Endodermal cell (in vitro differentiated cells): Measurements from ENCODE around the gene SCLY. TPM values are rescaled to one million over a fixed set of nuclear protein-coding genes. Genes with fewer than 3 reads are reported as not detected.

ENCODE experiments used
- DNase-seq: peaks from one replicate; pipeline ENCODE4 v3.0.0-alpha.2; 2017
- H3K27ac ChIP-seq: 2 replicates; pipeline ENCODE4 v1.5.1; 2013; ENCODE audit warnings: mild to moderate bottlenecking, low read depth, low read length, moderate library complexity
- H3K27me3 ChIP-seq: 2 replicates; pipeline ENCODE4 v1.6.1; 2013; ENCODE audit warnings: mild to moderate bottlenecking, low read length, moderate library complexity; ENCODE audit not compliant: insufficient read depth, control insufficient read depth, poor library complexity, severe bottlenecking
- H3K36me3 ChIP-seq: 2 replicates; pipeline ENCODE4 v1.7.0; 2013; ENCODE audit warnings: mild to moderate bottlenecking, low read length, moderate library complexity; ENCODE audit not compliant: control insufficient read depth, insufficient read depth
- H3K4me1 ChIP-seq: one replicate; pipeline ENCODE4 v1.7.0; 2013; ENCODE audit warnings: low read length; ENCODE audit not compliant: control insufficient read depth, insufficient read depth
- H3K4me3 ChIP-seq: 2 replicates; pipeline ENCODE4 v1.5.1; 2013; ENCODE audit warnings: mild to moderate bottlenecking, low read length, moderate library complexity
- H3K9ac ChIP-seq: 2 replicates; pipeline ENCODE4 v1.6.1; 2013; ENCODE audit warnings: mild to moderate bottlenecking, low read length, moderate library complexity; ENCODE audit not compliant: poor library complexity, severe bottlenecking; ENCODE audit errors: extremely low read depth
- H3K9me3 ChIP-seq: 2 replicates; pipeline ENCODE4 v1.6.1; 2013; ENCODE audit warnings: mild to moderate bottlenecking, low read length, moderate library complexity; ENCODE audit not compliant: control insufficient read depth
- H3K27ac Mint-ChIP-seq: 2 replicates; pipeline ENCODE4 v1.8.0; 2020; ENCODE audit warnings: mixed read lengths
- H3K27me3 Mint-ChIP-seq: 2 replicates; pipeline ENCODE4 v1.8.0; 2021; ENCODE audit warnings: mild to moderate bottlenecking, mixed read lengths; ENCODE audit not compliant: insufficient read depth
- H3K36me3 Mint-ChIP-seq: 2 replicates; pipeline ENCODE4 v1.8.0; 2020; ENCODE audit warnings: low read depth, mixed read lengths
- H3K4me1 Mint-ChIP-seq: 2 replicates; pipeline ENCODE4 v1.8.0; 2020; ENCODE audit warnings: mixed read lengths
- H3K4me3 Mint-ChIP-seq: 2 replicates; pipeline ENCODE4 v1.8.0; 2020; ENCODE audit warnings: mild to moderate bottlenecking, moderate library complexity, mixed read lengths
- H3K9me3 Mint-ChIP-seq: 2 replicates; pipeline ENCODE4 v1.8.0; 2020; ENCODE audit warnings: mild to moderate bottlenecking, mixed read lengths
- CTCF ChIP-seq: fragments of 200-600 bp; sonication (generic); conservative IDR thresholded peaks from 2 replicates; pipeline ENCODE4 v1.5.0; 2021; ENCODE audit warnings: antibody characterized with exemption, mild to moderate bottlenecking
- WGBS, 2 experiments: methylation state at CpG; one replicate each; pipeline versions ENCODE4 v1.1.5 to v1.1.7; 2013; ENCODE audit warnings: missing lambda C conversion rate in 2 of 2, mixed read lengths in 1 of 2; ENCODE audit not compliant: insufficient coverage in 1 of 2, insufficient read length in 1 of 2; 5-methylcytosine and 5-hydroxymethylcytosine counted together
- total RNA-seq, 2 donors: library from RNA; stranded (reverse); fragmentation: NEBNext Ultra II Directional in 1 of 2; extraction: Animal tissue kit (Norgen Biotek cat#: 25700) in 1 of 2; gene quantifications; 2 replicates in 1 of 2; 3 replicates in 1 of 2; pipeline ENCODE4 v1.2.1, GENCODE V29; 2021

SCLY gene
- total RNA-seq, 2 donors from 2014 or later, result 39.0 to 45.0 TPM

DNA sequence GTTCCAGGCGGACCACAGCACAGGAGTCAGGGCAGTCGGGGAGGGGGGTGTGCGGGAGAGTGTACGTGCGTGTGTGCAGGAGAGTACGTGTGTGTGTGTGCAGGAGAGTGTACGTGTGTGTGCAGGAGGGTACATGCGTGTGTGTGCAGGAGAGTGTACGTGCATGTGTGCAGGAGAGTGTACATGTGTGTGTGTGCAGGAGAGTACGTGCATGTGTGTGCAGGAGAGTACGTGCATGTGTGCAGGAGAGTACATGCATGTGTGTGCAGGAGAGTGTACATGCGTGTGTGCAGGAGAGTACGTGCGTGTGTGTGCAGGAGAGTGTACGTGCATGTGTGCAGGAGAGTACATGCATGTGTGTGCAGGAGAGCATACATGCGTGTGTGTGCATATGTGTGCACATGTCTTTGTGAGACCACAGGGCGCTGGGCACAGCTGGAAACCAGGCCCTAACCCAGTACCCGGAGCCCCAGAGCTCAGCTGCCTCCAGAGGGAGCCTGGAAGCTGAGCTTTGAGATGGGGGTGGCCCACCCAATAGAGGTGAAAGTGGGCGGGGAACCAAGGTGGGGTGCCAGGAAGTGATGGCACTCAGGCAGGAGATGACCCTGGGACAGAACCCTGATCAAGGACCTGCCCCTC, 63.8 kb downstream of the SCLY start:
- no peak overlapping the region for H3K27ac Mint-ChIP-seq
- no peak overlapping the region for H3K4me3 Mint-ChIP-seq
- Histone ChIP-seq H3K27ac (no peak overlapping the region), H3K9me3 (no peaks in the 10 kb centered on the region), H3K4me3 (no peak overlapping the region), H3K36me3 (no peaks in the 10 kb centered on the region), H3K9ac (no peak overlapping the region), H3K4me1 (no peaks in the 10 kb centered on the region), H3K27me3 (no peaks in the 10 kb centered on the region)
- no peaks in the 10 kb centered on the region for H3K27me3 Mint-ChIP-seq
- WGBS, 2 experiments, result 91 to 93% methylated on average over 14 to 19 of the region's 19 CpGs
- TF ChIP-seq CTCF, result no peak
- no peaks in the 10 kb centered on the region for H3K4me1 Mint-ChIP-seq
- H3K9me3 Mint-ChIP-seq, result no peaks in the 10 kb centered on the region
- no peaks in the 10 kb centered on the region for H3K36me3 Mint-ChIP-seq
- no peak for DNase-seq

- H3K4me3 Mint-ChIP-seq, result no peak overlapping the region
- no peaks in the 10 kb centered on the region for H3K4me1 Mint-ChIP-seq
- TF ChIP-seq CTCF, result no peak
- H3K36me3 Mint-ChIP-seq, result no peaks in the 10 kb centered on the region
- 93 to 95% methylated on average over 9 to 20 of the region's 20 CpGs for WGBS, 2 experiments
- no peaks in the 10 kb centered on the region for H3K4me1 ChIP-seq
- H3K27me3 Mint-ChIP-seq, result no peaks in the 10 kb centered on the region
- H3K27ac Mint-ChIP-seq, result no peak overlapping the region
- H3K9me3 ChIP-seq, result no peaks in the 10 kb centered on the region
- no peak overlapping the region for H3K27ac ChIP-seq
- H3K9ac ChIP-seq, result no peak overlapping the region
- no peak overlapping the region for H3K4me3 ChIP-seq
- H3K9me3 Mint-ChIP-seq, result no peaks in the 10 kb centered on the region
- DNase-seq, result no peak
- no peaks in the 10 kb centered on the region for H3K36me3 ChIP-seq
- H3K27me3 ChIP-seq, result no peaks in the 10 kb centered on the region
These were observed 64.5 kb downstream of the SCLY start for GRCh38 chr2:238125127-238125885.

DNA sequence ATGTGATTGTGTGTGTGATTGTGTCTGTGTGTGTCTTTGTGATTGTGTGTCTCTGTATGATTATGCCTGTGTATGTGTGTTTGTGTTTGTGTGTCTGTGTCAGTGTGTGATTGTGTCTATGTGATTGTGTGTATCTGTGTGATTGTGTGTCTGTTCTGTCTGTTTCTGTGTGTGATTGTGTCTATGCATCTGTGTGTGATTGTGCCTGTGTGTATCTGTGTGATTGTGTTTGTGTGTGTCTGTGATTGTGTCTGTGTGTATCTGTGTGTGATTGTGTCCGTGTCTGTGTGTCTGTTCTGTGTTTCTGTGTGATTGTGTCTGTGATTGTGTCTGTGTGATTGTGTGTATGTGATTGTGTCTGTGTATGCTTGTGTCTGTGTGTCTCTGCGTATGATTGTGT, 65.5 kb downstream of the SCLY start:
- no peaks in the 10 kb centered on the region for H3K9me3 Mint-ChIP-seq
- Histone ChIP-seq H3K4me1 (no peaks in the 10 kb centered on the region), H3K9ac (no peak overlapping the region), H3K36me3 (no peaks in the 10 kb centered on the region), H3K27ac (no peak overlapping the region), H3K9me3 (no peaks in the 10 kb centered on the region), H3K4me3 (no peak overlapping the region), H3K27me3 (no peaks in the 10 kb centered on the region)
- H3K27me3 Mint-ChIP-seq, result no peaks in the 10 kb centered on the region
- H3K4me3 Mint-ChIP-seq, result no peak overlapping the region
- H3K27ac Mint-ChIP-seq, result no peak overlapping the region
- WGBS, 2 experiments, result 88 to 97% methylated on average over 2 of the region's 2 CpGs
- H3K36me3 Mint-ChIP-seq, result no peaks in the 10 kb centered on the region
- TF ChIP-seq CTCF, result no peak
- DNase-seq, result no peak
- no peaks in the 10 kb centered on the region for H3K4me1 Mint-ChIP-seq
